HG03139 (cell line): ENCODE results near the gene S1PR1.
"Not testable (repeated sequence)": the region's sequence is repeated elsewhere in the genome, so short reads cannot be mapped to it uniquely, and the experiment has no call there.

Experiments used
- ATAC-seq: cut with Tn5 transposase; IDR thresholded peaks from one replicate; pipeline ENCODE4 v1.9.1; 2021; ENCODE audit not compliant: unreplicated experiment

The S1PR1 gene

GRCh38 chr1:101236516-101237228 lies at the start of gene S1PR1:
TSS of gene S1PR1 (plus strand) at chr1:101237019. CDS start at chr1:101238985, 1,966 bp downstream.
- ATAC-seq = peak; percentile 17

- ATAC-seq = no peak
Measured at GRCh38 chr1:101187297-101187696, 49.5 kb upstream of the S1PR1 start.

- no peak for ATAC-seq
Measured at GRCh38 chr1:101188331-101188730, 48.5 kb upstream of the S1PR1 start.

GRCh38 chr1:101188968-101189367 lies 47.9 kb upstream of the S1PR1 start:
- ATAC-seq = not testable (repeated sequence)

- ATAC-seq = no peak
Measured at GRCh38 chr1:101190441-101190840, 46.4 kb upstream of the S1PR1 start.

DNA sequence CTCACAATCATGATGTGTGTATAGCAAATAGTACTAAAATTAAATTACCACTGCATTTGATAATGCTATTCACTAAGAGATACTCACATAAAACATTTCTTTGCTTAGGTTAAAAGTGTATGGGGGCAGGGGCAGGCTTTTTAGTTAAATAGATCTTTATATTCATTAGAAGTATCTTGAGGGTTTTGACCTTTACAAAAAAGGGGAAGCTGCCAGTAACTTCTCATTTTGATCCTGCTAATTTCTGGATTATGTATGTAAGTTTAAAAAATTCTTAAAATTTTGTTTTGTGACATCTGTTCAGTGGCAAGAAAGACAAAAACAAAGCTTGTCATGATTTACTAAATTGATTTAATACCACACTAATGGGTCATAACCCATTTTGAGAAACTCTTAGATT lies 45.8 kb upstream of the S1PR1 start:
- no peak for ATAC-seq

- ATAC-seq = no peak
Measured at GRCh38 chr1:101193733-101194169, 43.1 kb upstream of the S1PR1 start.

DNA sequence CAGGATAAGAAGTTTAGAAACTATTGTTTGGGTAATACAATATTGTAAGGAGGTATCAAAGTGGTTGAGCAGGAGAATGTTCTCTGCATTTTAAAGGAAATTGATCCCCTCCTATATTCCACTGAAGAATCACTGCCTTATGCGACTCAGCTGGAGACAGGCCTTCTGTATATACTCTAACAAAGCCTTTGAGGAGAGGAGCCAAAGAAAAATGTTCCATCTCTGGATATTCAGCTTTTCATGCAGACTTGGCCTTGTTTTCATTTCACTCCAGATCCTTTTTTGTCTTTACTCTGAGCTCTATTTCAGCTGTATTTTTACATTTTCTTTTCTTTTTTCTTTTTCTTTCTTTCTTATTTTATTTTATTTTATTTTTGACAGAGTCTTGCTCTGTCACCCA lies 42.1 kb upstream of the S1PR1 start:
- ATAC-seq = no peak

- ATAC-seq = no peak
Measured at GRCh38 chr1:101196668-101197067, 40.2 kb upstream of the S1PR1 start.

- peak; percentile 96 for ATAC-seq
Measured at GRCh38 chr1:101198842-101199636, 37.8 kb upstream of the S1PR1 start.

DNA sequence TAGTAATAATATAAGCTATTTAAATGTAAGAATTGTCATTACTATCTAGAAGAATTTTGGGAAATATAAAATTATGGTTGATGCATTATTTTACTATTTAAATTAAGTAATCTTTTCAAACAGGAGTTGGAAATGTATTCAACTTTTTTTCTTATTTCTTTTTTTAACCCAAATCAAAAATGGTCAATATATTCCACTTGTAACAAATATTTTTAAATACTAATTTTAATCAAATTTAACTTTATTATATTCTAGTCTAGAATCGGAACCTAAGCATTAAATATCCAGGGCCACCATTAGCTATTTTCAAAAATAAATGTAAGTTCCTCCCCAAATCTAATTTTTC lies 37.2 kb upstream of the S1PR1 start:
- ATAC-seq = no peak

- ATAC-seq = no peak
Measured at GRCh38 chr1:101200513-101200912, 36.3 kb upstream of the S1PR1 start.

GRCh38 chr1:101203820-101204540 lies 32.8 kb upstream of the S1PR1 start:
- no peak for ATAC-seq

DNA sequence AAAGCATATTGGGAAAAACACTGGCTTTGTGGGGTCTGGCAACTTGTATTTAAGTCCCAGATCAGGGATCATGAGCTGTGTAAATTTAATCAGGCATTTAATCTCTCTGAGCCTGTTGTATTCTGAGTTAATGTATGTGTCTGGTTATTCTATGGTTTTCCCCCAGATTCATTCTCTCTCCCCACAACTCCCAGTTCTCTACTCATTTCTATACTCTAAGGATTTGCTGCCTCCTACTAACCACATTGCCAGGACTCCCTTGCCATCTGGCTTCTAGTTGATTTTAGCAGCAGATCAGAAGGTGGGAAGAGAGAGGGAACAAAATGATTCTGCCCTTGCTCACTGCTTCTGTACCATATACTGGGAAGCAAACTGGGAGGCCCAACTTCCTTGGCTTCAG lies 31.4 kb upstream of the S1PR1 start:
- ATAC-seq = no peak

DNA sequence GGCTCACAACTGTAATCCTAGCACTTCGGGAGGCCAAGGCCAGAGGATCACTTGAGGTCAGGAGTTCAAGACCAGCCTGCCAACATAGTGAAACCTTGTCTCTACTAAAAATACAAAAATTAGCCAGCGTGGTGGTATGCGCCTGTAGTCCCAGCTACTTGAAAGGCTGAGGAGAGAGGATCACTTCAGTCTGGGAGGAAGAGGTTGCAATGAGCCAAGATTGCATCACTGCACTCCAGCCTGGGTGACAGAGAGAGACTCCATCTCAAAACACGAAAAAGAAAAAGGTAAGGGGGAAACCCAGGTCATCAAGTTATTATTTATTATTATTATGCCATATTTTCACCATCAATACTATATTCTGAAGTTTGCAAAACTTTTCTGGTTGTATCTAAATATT lies 30.7 kb upstream of the S1PR1 start:
- ATAC-seq = not testable (repeated sequence)

DNA sequence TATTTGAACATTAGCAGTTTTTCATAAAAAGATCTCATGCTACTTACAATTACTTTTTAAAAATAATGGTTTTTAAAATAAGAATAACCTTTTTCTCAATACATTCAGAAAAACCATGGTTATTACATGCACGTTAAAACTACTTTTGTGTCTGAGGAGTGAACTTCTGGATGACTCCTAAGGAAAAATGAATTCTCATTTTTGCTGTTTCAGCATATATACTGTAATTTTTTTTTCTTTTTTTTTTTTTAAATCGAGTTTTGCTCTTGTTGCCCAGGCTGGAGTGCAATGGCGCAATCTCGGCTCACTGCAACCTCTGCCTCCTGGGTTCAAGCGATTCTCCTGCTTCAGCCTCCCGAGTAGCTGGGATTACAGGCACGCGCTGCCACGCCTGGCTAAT lies 29.5 kb upstream of the S1PR1 start:
- not testable (repeated sequence) for ATAC-seq

GRCh38 chr1:101207891-101208290 lies 28.9 kb upstream of the S1PR1 start:
- ATAC-seq = no peak

- ATAC-seq = no peak
Measured at GRCh38 chr1:101215363-101216011, 21.3 kb upstream of the S1PR1 start.

- ATAC-seq = no peak
Measured at GRCh38 chr1:101216623-101217022, 20.2 kb upstream of the S1PR1 start.

DNA sequence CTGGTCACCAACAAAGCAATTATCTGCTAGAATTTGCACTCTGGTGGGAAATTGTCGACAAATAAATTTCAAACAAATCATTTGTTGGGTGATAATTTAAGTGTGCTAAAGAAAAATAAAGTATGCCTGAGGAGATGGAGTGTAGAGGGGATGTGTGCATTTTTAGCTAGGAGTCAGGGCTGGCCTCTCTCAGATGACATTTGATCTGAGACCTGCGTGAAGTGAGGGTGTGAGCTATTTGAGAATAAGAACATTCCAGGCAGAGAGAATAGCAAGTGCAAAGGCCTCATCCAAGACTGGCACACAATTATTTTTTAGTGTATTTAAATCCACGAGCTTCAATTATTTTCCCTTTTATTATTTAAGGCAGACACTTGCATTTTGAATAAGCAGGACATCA lies 19.7 kb upstream of the S1PR1 start:
- ATAC-seq = no peak

DNA sequence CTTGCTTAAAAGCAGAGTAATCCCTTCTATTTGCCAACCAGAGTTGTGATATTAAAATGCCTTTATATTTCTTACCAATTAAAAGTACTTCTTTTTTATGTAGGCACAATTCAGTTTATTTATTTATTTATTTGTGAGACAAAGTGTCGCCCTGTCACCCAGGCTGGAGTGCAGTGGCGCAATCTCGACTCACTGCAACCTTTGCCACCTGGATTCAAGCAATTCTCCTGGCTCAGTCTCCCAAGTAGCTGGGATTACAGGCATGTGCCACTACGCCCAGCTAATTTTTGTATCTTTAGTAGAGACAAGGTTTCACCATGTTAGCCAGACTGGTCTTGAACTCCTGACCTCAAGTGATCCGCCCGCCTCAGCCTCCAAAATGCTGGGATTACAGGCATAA lies 17.9 kb upstream of the S1PR1 start:
- ATAC-seq = not testable (repeated sequence)
